ENCODE measurements around the gene BTNL9.

BTNL9 gene

GRCh38 chr5:181060924-181061323, 20.9 kb downstream of the BTNL9 start:
- no peak for TF ChIP-seq MYC (IDR thresholded peaks at IDR 0.05; ENCODE audit: low read depth, low read length)
- TF ChIP-seq CTCF (IDR thresholded peaks at IDR 0.05; ENCODE audit: low read depth, low read length): no peak
- TF ChIP-seq MAX (IDR thresholded peaks at IDR 0.05; ENCODE audit: low read depth, low read length): no peak
- TF ChIP-seq POLR2A (IDR thresholded peaks at IDR 0.05; ENCODE audit: extremely low read depth, insufficient read length): no peak
- H3K4me3 ChIP-seq (ENCODE audit: low read depth, low read length): no peak overlapping the region
- no peak for DNase-seq (ENCODE audit: low read depth)

- no peak for DNase-seq (ENCODE audit: low read depth)
- TF ChIP-seq MAX (IDR thresholded peaks at IDR 0.05; ENCODE audit: low read depth, low read length): no peak
- TF ChIP-seq POLR2A (IDR thresholded peaks at IDR 0.05; ENCODE audit: extremely low read depth, insufficient read length): no peak
- TF ChIP-seq CTCF (IDR thresholded peaks at IDR 0.05; ENCODE audit: low read depth, low read length): no peak
- no peak for TF ChIP-seq MYC (IDR thresholded peaks at IDR 0.05; ENCODE audit: low read depth, low read length)
- no peak overlapping the region for H3K4me3 ChIP-seq (ENCODE audit: low read depth, low read length)
Observed at GRCh38 chr5:181061645-181062044, 21.6 kb downstream of the BTNL9 start.

GRCh38 chr5:181062631-181063030, 22.6 kb downstream of the BTNL9 start:
- TF ChIP-seq MYC (IDR thresholded peaks at IDR 0.05; ENCODE audit: low read depth, low read length) (no peak), POLR2A (IDR thresholded peaks at IDR 0.05; ENCODE audit: extremely low read depth, insufficient read length) (no peak), MAX (IDR thresholded peaks at IDR 0.05; ENCODE audit: low read depth, low read length) (no peak), CTCF (IDR thresholded peaks at IDR 0.05; ENCODE audit: low read depth, low read length) (no peak)
- no peak for DNase-seq (ENCODE audit: low read depth)
- H3K4me3 ChIP-seq (ENCODE audit: low read depth, low read length): no peak overlapping the region

GRCh38 chr5:181063514-181063913, 23.4 kb downstream of the BTNL9 start:
- H3K4me3 ChIP-seq (ENCODE audit: low read depth, low read length): no peak overlapping the region
- TF ChIP-seq MYC (IDR thresholded peaks at IDR 0.05; ENCODE audit: low read depth, low read length): no peak
- TF ChIP-seq POLR2A (IDR thresholded peaks at IDR 0.05; ENCODE audit: extremely low read depth, insufficient read length): no peak
- TF ChIP-seq CTCF (IDR thresholded peaks at IDR 0.05; ENCODE audit: low read depth, low read length): no peak
- no peak for TF ChIP-seq MAX (IDR thresholded peaks at IDR 0.05; ENCODE audit: low read depth, low read length)
- DNase-seq (ENCODE audit: low read depth): no peak

GRCh38 chr5:181064987-181065386, 24.9 kb downstream of the BTNL9 start:
- no peak for DNase-seq (ENCODE audit: low read depth)
- TF ChIP-seq CTCF (IDR thresholded peaks at IDR 0.05; ENCODE audit: low read depth, low read length): no peak
- TF ChIP-seq MAX (IDR thresholded peaks at IDR 0.05; ENCODE audit: low read depth, low read length): no peak
- no peak for TF ChIP-seq MYC (IDR thresholded peaks at IDR 0.05; ENCODE audit: low read depth, low read length)
- TF ChIP-seq POLR2A (IDR thresholded peaks at IDR 0.05; ENCODE audit: extremely low read depth, insufficient read length): no peak
- H3K4me3 ChIP-seq (ENCODE audit: low read depth, low read length): no peak overlapping the region

Data from NB4 (cell line).